Measurements from ENCODE around the gene COX15. TPM values are rescaled to one million over a fixed set of nuclear protein-coding genes. Genes with fewer than 3 reads are reported as not detected.

Gene COX15
- total RNA-seq, 1 experiment from 2014 or later: 41.4 TPM

GRCh38 chr10:99714446-99714845 is 17.5 kb downstream of the COX15 start (continued):
- TF ChIP-seq STAT6 (CRISPR knock-in tag; conservative IDR thresholded peaks at IDR 0.05; ENCODE audit: low read depth): no peak
- no peak for TF ChIP-seq CDX4 (CRISPR knock-in tag; IDR thresholded peaks at IDR 0.05; ENCODE audit: borderline replicate concordance)

GRCh38 chr10:99711129-99711719 is 20.7 kb downstream of the COX15 start:
- Mint-ChIP-seq H3K4me3 (no peak overlapping the region), H3K9me3 (no peaks in the 10 kb centered on the region), H3K36me3 (peaks cover 20% of the 10 kb centered on the region), H3K27ac (no peak overlapping the region), H3K27me3 (ENCODE audit: low read depth) (no peaks in the 10 kb centered on the region), H3K4me1 (no peaks in the 10 kb centered on the region)
- peak; percentile 78 for ATAC-seq
- no peak for DNase-seq (ENCODE audit: low spot score)
- POLR2A ChIA-PET: no interaction called here
- no peak for TF ChIP-seq CREM (CRISPR knock-in tag; IDR thresholded peaks at IDR 0.05)
- TF ChIP-seq IRF1 (CRISPR knock-in tag; IDR thresholded peaks at IDR 0.05): no peak
- TF ChIP-seq ZBTB21 (CRISPR knock-in tag; IDR thresholded peaks at IDR 0.05; ENCODE audit: borderline replicate concordance): no peak
- TF ChIP-seq FOXJ3 (CRISPR knock-in tag; IDR thresholded peaks at IDR 0.05; ENCODE audit: borderline replicate concordance): no peak
- no peak for TF ChIP-seq STAT6 (CRISPR knock-in tag; conservative IDR thresholded peaks at IDR 0.05; ENCODE audit: low read depth)
- no peak for TF ChIP-seq ZNF532 (CRISPR knock-in tag; IDR thresholded peaks at IDR 0.05; ENCODE audit: borderline replicate concordance)
- no peak for TF ChIP-seq PRRX2 (CRISPR knock-in tag; IDR thresholded peaks at IDR 0.05)
- no peak for TF ChIP-seq TEAD1 (CRISPR knock-in tag; IDR thresholded peaks at IDR 0.05)
- no peak for TF ChIP-seq SOX15 (CRISPR knock-in tag; IDR thresholded peaks at IDR 0.05)
- TF ChIP-seq ATF1 (CRISPR knock-in tag; IDR thresholded peaks at IDR 0.05): no peak
- TF ChIP-seq PREB (CRISPR knock-in tag; IDR thresholded peaks at IDR 0.05; ENCODE audit: borderline replicate concordance): no peak
- no peak for TF ChIP-seq MYBL2 (CRISPR knock-in tag; IDR thresholded peaks at IDR 0.05)
- CTCF ChIA-PET: interaction anchor here (1.1 kb wide), 1 partner anchor 275 kb away, joined by 3 read pairs; no protein-coding TSS in a partner anchor
